PFSK-1 (cell line): ENCODE data around the gene FBXL5.

ENCODE experiments used
- FOXP2 ChIP-seq: optimal IDR thresholded peaks from 2 replicates; pipeline ENCODE3; 2011; ENCODE audit warnings: borderline replicate concordance, control low read depth, inconsistent platforms; ENCODE audit not compliant: insufficient read depth; ENCODE audit errors: extremely low read length, extremely low read depth
- POLR2AphosphoS5 ChIP-seq: IDR thresholded peaks from 2 replicates; pipeline ENCODE4 v1.6.1; 2012; ENCODE audit warnings: low read depth, mild to moderate bottlenecking, control low read depth, low read length, moderate library complexity
- SIN3A ChIP-seq: IDR thresholded peaks from 2 replicates; pipeline ENCODE4 v1.6.1; 2012; ENCODE audit warnings: mild to moderate bottlenecking, low read length, moderate library complexity, borderline replicate concordance; ENCODE audit not compliant: insufficient read depth
- TAF1 ChIP-seq: IDR thresholded peaks from 2 replicates; pipeline ENCODE4 v1.6.1; 2012; ENCODE audit warnings: low read length, control low read depth, borderline replicate concordance; ENCODE audit not compliant: insufficient read depth
- TF ChIP-seq, protein P1 (sequence below), 2 experiments: IDR thresholded peaks; 2 replicates each; pipeline versions ENCODE4 v1.6.1 to v1.8.0; 2011 to 2012; ENCODE audit warnings: low read depth in 2 of 2, low read length in 2 of 2, control low read depth in 1 of 2, inconsistent platforms in 1 of 2, mild to moderate bottlenecking in 1 of 2, moderate library complexity in 1 of 2; ENCODE audit not compliant: insufficient read depth in 1 of 2

DNA sequence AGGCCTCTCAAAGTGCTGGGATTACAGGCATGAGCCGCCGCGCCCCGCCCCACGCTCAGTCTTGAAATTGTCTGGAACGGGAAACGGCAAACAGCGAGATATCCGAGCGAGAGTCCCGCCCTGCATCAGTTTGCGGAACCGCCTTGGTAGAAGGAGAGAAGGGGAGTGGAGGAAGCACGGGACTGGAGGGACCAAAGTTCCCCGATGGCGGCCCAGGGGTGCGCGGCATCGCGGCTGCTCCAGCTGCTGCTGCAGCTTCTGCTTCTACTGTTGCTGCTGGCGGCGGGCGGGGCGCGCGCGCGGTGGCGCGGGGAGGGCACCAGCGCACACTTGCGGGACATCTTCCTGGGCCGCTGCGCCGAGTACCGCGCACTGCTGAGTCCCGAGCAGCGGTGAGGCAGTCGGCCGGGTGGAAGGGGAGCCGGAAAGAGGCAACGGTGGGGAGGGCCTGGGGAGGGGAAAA is 47.8 kb upstream of the FBXL5 start, which contains the start of gene BST1:
- TF ChIP-seq POLR2AphosphoS5 (no peak), TAF1 (no peak), SIN3A (no peak), FOXP2 (no peak)
- TF ChIP-seq, protein P1, sequence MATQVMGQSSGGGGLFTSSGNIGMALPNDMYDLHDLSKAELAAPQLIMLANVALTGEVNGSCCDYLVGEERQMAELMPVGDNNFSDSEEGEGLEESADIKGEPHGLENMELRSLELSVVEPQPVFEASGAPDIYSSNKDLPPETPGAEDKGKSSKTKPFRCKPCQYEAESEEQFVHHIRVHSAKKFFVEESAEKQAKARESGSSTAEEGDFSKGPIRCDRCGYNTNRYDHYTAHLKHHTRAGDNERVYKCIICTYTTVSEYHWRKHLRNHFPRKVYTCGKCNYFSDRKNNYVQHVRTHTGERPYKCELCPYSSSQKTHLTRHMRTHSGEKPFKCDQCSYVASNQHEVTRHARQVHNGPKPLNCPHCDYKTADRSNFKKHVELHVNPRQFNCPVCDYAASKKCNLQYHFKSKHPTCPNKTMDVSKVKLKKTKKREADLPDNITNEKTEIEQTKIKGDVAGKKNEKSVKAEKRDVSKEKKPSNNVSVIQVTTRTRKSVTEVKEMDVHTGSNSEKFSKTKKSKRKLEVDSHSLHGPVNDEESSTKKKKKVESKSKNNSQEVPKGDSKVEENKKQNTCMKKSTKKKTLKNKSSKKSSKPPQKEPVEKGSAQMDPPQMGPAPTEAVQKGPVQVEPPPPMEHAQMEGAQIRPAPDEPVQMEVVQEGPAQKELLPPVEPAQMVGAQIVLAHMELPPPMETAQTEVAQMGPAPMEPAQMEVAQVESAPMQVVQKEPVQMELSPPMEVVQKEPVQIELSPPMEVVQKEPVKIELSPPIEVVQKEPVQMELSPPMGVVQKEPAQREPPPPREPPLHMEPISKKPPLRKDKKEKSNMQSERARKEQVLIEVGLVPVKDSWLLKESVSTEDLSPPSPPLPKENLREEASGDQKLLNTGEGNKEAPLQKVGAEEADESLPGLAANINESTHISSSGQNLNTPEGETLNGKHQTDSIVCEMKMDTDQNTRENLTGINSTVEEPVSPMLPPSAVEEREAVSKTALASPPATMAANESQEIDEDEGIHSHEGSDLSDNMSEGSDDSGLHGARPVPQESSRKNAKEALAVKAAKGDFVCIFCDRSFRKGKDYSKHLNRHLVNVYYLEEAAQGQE (IDR thresholded peaks at IDR 0.05; ENCODE audit: insufficient read depth in 1 of 2, low read depth in 2 of 2, low read length in 2 of 2) = no peak
